Activated CD4-positive, alpha-beta T cell treated with anti-CD3 and anti-CD28 coated beads for 24 hours (primary cell): Measurements from ENCODE around the gene PCSK6.
A peak's percentile ranks its signal among the peaks of the same experiment; 100 is the strongest.
"Not testable (repeated sequence)": the region's sequence is repeated elsewhere in the genome, so short reads cannot be mapped to it uniquely, and the experiment has no call there.

Experiments used
- DNase-seq, 2 donors: peaks; one replicate each; pipeline ENCODE4 v3.0.0-alpha.2; 2020; ENCODE audit warnings: low read depth in 2 of 2

PCSK6 gene

GRCh38 chr15:101356512-101357172, 132.9 kb downstream of the PCSK6 start:
- not testable (repeated sequence) for DNase-seq

DNA sequence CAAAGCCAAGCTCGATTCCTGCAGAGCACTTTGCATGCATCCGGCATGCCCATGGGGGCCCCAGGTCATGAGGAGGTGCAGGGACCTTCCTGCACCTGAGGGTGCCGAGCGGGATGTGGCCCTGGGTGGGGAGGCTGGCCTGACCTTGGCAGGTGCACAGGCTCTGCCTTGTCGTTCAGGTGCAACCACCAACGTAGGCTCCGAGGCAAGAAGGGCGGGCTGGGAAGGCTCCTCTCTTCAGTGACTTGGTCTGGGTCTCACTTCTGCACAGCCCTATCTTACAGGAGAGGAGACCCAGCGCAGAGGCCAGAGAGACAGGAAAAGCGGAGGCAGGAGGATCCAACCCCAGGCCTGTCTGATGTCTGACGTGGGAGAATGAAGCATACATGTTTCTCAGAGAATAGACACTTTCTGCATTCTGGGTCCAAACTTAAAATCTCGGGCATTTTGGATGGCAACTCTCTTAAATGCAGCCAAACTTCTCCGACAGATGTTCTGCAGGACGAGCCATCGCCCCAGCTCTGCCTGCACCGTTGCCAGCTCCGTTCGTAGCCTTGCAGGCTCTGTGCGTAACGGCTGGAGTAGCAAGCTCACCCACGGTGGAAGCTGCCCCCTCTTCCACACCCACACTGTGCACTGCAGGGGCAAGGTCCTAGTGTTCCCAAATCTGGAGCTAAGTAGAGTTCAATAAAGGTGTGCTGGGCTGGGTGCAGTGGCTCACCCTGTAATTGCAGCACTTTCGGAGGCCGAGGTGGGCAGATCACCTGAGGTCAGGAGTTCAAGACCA, 133.6 kb downstream of the PCSK6 start:
- no peak for DNase-seq

- no peak for DNase-seq
Observed at GRCh38 chr15:101354891-101355623, 134.4 kb downstream of the PCSK6 start.

DNA sequence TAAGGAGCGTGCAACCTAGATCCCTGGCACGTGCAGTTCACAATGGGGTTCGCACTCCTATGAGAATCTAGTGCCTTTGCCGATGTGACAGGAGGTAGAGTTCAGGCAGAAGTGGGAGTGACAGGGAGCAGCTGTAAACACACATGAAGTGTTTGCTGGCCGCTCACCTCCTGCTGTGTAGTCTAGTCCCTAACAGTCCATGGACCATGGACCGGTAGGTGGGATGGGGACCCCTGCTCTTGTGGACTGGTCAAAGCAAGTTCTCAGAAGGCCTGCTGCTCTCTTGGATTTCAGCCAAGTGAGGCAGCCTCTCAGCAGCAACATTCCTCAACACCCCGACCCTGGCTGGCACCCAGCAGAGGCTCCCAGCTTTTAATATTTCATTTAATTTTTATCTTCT, 136.3 kb downstream of the PCSK6 start:
- DNase-seq = no peak

DNA sequence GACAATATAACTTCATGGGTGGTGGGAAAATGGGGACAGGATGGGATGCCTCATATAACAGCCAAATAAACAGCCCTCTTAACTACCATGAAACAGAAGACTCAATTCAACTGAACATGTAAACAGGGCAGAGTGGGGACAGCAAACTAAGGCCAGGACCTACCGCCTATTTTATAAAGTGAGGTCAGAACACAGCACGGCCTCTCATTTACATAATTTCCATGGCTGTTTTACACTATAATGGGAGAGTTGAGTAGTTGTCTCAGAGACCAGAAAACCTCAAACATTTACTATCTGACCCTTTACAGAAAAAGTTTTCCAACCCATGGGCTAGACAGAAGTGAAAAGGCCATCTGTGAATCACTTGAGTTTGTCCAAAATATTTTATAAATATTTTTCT, 137.8 kb downstream of the PCSK6 start:
- DNase-seq = no peak

GRCh38 chr15:101349047-101349951, 140.2 kb downstream of the PCSK6 start:
- DNase-seq = no peak

GRCh38 chr15:101348643-101349042, 140.9 kb downstream of the PCSK6 start:
- DNase-seq = no peak

- no peak for DNase-seq
Observed at GRCh38 chr15:101348015-101348414, 141.5 kb downstream of the PCSK6 start.

GRCh38 chr15:101347454-101347853, 142.1 kb downstream of the PCSK6 start:
- no peak for DNase-seq

GRCh38 chr15:101346928-101347327, 142.6 kb downstream of the PCSK6 start:
- no peak for DNase-seq

- no peak for DNase-seq
Observed at GRCh38 chr15:101342056-101342455, 147.5 kb downstream of the PCSK6 start.

DNA sequence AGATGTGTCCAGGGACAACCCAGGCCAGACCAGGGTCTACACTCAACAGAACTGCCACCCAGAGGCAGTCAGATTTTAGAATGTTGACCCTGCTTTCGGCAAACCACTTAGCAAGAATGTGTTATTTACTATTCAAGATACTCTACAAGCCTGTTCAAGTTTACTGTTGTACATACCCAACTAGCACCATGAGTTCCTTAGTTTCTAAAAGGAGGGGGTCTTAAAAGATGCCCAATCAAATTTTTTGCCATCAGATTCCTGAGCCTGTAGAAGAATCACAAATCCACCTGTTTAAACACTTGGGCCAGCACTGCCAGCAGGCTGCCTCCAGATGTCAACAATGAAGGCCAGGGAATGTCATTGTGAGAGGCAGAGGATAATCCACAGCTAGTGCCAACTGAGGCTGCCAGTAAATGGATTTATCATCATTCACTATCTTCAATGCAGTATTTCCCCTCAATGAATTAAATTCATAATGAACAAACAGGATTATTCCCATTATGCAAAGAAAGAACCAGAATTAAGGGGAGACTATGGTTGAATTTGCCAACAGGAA, 150.9 kb downstream of the PCSK6 start:
- no peak for DNase-seq

- no peak for DNase-seq
Observed at GRCh38 chr15:101337976-101338375, 151.5 kb downstream of the PCSK6 start.

GRCh38 chr15:101333907-101334789, 155.4 kb downstream of the PCSK6 start:
- peak; percentile 18 to 30 for DNase-seq

DNA sequence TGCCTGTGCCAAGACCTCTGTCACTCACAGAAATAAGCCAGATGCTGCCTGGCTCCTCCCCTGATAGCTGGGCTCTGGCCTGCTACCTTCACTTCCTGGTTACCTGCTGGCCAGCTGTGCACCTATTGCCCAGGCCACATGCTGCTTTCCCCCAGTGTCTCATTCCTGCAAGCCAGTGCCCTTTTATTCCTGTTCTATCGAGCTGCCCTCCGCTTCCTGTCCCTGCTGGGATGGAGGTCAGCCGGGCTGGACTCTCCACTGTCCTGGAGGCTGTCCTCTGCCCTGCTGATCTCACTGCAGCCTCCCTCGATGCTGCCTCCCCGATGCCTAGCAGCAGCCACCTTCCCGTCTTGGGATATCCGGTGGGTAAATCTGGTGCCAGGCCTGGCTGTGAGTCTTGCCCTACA, 157.4 kb downstream of the PCSK6 start:
- no peak for DNase-seq

DNA sequence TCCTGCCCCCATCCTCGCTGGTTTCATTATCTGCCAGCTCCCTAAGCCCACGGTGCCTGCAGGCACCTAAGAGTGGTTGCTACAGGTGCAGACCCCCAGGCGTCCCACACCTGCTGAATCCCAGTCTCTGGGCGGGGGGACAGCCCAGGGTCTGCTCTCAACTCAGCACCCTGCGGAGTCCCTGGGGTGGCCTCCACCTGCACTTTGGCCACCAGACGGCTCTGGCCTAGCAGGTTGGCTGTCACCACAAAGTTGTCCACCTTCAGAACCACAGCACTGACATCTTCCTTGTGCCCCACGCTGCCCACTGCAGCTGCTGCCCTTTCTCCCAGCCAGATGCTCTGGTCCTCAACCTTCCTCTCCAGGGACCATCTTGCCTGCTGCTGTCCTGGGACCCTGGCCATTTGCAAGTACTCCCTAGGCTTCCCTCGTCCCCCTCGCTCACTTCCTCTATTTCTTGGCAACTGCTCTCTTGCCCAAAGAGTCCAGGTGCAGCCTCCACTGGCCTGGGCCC, 159.6 kb downstream of the PCSK6 start:
- no peak for DNase-seq

GRCh38 chr15:101329309-101329863, 160.1 kb downstream of the PCSK6 start:
- DNase-seq = no peak

GRCh38 chr15:101328001-101328400, 161.5 kb downstream of the PCSK6 start:
- no peak for DNase-seq

DNA sequence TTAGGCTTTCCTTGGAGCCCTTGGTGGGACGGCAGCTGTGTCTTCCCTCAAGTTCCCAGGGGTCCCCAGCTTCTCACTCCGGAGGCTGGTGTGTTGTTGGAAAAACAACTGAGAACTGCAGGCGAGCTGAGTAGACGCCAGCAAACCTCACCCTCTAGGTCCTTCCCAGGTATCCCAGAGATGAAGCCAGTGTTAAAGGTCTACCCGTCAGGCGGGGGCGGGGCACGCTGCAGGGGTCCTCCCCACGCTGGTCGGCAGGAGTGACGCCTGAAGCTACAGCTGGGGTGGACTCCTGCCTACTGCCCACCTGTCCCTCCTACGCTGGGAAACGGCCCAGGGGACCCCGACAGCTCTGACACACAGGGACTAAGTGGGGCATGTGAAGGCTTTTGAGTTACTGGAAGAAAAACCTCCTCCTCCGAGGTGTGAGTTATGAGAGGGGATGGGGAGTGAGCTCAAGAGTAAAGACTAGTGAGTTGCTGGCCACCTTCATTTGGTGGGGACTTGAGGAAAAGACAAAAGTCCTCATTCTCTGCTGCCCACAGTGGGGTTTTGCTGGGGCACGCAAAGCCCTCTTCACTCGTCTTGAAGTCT, 162.3 kb downstream of the PCSK6 start:
- no peak for DNase-seq
